GM19351 (cell line): Measurements from ENCODE around the gene ZNF680.
"Not testable (repeated sequence)": the region's sequence is repeated elsewhere in the genome, so short reads cannot be mapped to it uniquely, and the experiment has no call there.

ENCODE experiments used
- ATAC-seq: cut with Tn5 transposase; IDR thresholded peaks from one replicate; pipeline ENCODE4 v1.9.1; 2021; ENCODE audit warnings: mild to moderate bottlenecking, moderate library complexity; ENCODE audit not compliant: unreplicated experiment

The ZNF680 gene

GRCh38 chr7:64562626-64563278 lies at the start of gene ZNF680:
Gene ZNF680, minus strand, starts transcription at chr7:64563071. Its CDS starts 117 bp downstream, at chr7:64562954.
- ATAC-seq = peak; percentile 98

DNA sequence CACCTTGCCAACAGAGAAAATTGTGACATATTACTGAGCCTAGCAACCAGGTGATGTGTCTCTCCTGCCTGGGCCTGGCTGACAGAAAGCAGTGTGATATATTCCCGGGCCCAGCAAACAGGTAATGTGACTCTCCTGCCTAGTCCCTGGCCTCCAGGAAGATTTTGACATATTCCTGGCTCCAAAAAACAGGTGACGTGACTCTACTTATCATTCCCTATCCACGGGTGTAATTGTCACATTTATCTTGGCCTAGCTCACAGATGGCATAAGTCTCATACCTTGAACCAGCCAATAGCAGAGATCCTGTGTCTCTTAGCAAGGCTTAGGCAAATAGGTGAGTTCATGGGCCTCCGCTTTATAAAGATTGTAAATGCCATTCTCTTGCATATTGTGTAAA lies 49.6 kb upstream of the ZNF680 start:
- ATAC-seq = no peak

DNA sequence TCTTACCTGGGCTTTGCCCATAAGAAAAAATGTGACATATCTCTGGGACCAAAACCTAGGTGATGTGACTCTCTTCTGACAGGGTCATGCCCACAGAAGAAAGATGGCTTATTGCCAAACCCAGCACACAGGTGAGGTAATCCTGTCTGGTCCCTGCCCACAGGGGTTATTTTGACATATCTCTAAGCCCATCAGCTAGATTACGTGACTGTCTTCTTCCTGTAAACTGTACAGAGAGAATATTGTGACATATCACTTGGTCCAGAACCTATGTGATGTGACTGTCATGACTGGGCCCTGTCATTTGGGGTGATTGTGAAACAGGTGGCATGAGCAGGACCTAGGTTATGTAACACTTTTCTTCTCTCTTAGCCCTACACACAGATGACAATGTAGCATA lies 48.8 kb upstream of the ZNF680 start:
- ATAC-seq = no peak

- no peak for ATAC-seq
Observed at GRCh38 chr7:64610997-64611396, 48.1 kb upstream of the ZNF680 start.

DNA sequence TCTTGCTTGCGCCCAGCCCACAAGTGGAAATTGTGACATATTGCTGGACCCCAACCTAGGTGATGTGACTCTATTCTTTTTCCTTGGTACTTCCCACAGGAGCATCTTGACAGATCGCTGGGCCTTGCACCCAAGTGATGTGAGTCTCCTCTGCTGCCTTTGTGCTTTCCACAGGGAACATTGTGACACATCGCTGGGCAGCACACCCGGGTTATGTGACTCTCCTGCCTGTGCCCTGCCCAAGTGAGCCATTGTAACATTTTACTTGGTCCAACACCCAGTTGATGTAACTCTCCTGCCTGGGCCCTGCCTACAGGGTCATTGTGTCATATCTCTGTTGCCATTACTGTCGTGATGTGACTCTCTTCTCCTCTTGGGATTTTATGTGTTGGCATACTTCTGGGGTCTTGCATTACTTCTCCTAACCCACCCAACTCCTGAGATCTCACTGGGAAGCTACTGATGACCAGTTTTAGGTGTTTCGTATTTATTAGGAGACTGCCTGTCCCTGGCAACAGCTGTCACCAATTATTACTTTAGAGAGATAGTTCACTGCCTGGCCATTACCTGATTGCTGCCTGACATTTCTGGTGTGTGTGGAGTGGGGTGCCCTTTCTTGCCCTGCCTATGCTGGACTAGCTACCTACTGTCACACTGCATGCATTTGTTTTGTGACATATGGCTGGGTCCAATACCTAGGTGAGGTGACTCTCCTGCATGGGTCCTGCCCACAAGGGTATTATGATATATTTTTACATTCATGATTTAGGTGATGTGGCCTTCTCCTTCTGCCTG lies 45.4 kb upstream of the ZNF680 start:
- ATAC-seq = no peak

DNA sequence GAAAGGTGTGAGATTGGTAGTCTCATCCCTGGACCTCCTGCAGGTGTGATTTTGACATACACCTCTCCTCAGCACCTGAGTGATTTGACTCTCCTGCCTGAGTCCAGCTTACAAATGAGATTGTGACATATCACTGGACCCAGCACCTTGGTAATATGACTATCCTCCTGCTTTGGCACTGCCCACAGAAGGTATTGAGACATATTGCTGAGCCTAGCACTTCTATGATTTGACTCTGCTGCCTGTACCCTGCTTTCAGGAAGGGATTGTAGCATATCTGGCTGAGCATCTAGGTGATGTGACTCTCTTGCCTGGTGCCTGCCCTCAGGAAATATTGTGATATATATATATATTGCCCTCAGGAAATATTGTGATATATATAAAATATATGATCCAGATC lies 43.5 kb upstream of the ZNF680 start:
- no peak for ATAC-seq

- no peak for ATAC-seq
Observed at GRCh38 chr7:64603271-64603670, 40.4 kb upstream of the ZNF680 start.

DNA sequence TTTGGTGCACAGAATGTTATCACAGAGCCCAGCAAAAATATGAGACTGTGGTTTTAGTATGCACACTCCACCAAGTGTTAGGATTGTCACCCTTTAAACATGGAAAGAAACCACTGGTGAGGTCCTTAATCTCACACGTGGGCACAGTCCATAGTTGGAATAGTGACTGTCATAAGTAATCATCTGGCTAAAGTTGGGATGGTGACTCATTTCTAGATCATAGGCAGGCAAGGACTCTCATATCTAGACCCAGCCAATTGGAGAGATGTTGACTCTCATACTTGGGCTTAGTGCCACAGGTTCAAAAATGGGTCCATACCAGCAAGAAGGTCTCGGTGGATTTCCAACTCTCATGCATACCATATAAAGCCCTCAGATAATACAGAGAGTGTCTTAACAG lies 39.6 kb upstream of the ZNF680 start:
- no peak for ATAC-seq

- no peak for ATAC-seq
Observed at GRCh38 chr7:64602086-64602485, 39.2 kb upstream of the ZNF680 start.

DNA sequence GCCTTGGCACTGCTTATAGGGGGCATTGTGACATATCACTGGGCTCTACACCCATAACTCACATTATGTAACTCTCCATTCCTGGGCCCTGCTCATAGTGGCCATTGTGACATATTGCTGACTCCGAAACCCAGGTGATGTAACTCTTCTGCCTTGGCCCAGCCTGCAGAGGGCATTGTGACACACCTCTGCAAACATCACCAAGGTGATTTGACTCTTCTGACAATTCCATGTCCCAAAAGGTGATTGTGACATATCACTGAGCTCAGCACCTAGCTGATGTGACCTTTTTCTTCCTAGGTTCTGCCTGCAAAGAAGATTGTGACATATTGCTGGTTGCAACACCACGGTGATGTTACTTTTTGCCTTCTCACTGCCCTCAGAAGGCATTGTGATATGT lies 36.5 kb upstream of the ZNF680 start:
- no peak for ATAC-seq

DNA sequence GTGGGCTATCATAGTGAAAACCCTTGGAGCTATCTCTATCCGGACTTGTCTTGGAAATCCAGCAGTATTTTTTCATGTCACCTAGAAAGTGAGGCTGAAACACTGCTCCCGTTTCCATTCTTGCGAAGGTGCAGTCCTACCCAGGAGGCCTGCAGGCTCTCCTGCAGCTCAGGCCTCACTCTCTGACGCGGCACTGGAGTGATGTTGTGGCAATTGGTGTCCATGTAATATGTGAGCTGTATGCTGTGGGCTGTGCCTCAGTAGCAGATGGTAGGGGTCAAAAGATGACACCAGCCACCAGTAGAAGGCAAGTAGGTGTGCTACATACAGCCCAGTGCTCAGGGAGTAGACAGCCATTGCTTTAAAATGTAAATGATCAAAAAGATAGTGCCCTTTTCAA lies 28.1 kb upstream of the ZNF680 start:
- no peak for ATAC-seq

DNA sequence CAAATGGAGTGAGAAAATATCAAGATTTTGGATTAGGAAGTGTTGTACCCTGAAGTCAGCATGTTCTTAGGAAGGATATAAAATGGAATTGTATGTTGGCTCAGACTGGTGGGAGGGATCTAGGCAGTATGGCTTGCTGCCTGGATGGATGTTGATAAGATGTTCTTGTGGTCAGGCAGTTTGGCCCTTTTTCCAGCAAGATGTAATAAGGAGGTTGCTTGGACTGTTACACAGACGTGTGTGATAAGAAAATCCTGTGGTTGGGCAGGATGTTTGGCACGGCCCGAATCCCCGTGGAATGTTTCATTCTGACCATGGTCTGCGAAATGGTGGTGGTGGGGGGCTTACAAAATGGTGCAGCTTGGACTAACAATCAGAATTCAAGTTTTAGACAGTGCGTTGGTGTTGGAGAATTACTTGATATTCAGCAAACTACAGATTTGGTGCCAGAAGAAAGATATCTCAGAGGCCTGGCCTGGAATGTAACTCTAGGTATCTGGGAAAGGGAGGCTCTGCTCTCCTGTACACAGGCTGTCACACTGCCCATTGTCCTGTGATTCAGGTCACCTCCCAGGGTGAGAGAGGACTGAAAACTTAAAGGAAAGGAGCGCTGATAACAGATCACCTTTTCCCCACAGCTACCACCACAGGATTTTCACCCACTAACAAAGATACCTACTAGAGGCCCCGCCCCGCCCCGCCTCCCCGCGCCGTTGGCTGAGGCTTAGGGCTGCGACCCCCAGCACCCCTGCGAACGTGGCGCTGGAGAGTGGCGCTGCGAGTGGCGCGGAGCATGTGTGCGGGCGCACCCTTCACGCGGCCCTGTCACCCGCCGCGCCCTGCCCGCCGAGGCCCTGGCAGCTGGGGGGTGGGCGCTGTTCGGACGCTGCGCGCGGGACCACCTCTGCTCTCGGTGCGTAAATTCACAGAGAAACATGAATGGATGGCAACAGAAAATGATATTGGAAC lies 19.3 kb upstream of the ZNF680 start:
- ATAC-seq = no peak

- ATAC-seq = no peak
Observed at GRCh38 chr7:64581391-64581790, 18.5 kb upstream of the ZNF680 start.

DNA sequence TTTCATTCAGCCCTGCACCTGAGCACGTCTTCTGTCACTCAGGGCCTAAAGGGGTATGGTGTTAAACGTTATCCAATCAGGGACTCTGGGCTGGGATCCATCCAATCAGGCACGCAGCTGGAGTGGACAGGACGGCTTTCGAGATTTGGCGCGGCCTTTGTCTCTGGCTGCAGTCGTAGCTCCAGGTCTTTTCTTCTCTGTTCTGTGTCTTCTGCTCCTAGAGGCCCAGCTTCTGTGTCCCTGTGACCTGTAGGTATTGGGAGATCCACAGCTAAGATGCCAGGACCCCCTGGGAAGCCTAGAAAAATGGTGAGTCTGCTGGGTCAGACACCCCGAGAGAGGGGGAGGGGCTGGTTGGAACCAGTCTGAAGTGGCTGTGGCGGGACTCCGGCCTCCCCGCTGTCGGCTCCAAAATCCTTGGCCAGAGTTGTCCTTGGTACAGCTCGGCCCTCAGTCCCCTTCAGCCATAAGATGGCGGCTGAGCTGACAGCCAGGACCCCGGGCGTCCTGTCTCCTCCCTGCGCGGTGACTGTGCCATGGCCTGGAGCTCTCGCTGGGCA lies 11.7 kb upstream of the ZNF680 start:
- ATAC-seq = no peak

DNA sequence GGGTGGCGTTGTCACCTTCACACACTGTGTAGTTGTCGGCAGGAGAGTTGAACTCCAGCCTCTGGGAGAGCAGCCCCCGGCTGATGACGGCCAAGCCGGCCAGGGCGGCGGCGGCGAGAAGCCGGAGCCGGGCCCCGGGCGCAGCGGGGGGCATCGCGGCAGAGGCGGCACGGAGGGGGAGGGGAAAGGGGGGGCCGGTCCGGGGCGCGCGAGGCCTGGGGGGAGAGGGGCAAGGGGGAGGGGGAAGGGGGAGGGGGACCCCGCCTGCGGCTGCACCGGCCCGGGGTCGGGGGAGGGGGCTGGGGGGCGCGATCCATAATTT lies 7.4 kb upstream of the ZNF680 start:
- ATAC-seq = not testable (repeated sequence)

DNA sequence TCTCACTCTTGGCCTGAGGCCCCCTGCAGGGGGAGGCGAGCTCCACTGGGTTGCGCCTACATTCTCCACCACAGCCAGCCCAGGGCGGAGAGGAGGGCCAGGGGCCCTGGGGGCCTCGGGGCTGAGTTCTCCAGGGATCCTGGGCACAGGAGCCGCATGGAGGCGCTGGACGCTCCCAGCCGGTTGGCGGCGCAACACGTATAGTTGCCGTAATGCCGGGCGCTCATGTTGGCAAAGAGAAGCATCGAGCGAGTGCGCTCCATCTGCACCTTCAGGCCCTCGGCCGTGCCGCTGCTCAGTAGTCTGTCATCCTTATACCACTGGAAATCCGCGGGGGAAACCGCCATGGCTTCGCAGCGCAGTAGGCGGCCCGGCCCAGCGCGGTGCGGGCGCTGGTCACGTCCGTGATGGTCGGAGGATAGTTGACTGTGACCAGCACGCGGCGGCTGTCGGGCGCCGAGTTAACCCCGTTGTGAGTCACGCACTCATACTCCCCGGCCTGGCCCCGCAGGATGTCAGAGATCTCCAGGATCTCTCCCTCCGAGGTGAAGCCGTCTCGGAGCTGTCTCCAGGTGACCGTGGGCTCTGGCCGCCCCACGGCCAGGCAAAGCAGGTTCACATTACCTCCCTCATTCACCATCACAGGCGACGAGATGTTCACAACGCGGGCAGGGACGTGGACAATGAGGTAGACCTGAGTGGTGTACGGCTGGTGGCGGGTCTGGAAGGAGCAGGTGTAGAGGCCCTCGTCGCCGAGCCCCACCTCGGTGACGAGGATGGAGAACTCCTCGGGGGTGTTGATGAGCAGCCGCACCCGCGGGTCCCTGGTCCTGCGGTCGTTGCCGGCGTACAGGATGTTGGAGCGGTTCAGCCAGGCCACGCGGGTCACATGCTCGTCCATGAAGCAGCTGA lies 6.8 kb upstream of the ZNF680 start:
- ATAC-seq = not testable (repeated sequence)

DNA sequence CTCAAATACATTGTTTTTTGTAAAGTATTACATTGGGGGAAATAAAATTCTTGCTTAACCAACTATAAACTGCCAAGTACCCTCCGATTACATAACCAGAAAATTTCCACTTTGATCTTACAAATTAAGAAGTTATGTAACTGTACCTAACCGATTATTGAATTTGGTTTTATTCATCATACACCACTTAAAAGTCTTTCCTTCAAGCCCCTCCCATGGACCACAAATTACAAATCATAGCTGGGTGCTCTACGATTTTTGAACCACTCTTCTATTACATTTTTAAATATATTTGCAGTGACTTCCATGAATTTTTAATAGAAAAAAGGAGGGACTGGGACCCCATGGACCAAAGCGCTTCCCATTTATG lies 630 bp downstream of the ZNF680 start:
- no peak for ATAC-seq

DNA sequence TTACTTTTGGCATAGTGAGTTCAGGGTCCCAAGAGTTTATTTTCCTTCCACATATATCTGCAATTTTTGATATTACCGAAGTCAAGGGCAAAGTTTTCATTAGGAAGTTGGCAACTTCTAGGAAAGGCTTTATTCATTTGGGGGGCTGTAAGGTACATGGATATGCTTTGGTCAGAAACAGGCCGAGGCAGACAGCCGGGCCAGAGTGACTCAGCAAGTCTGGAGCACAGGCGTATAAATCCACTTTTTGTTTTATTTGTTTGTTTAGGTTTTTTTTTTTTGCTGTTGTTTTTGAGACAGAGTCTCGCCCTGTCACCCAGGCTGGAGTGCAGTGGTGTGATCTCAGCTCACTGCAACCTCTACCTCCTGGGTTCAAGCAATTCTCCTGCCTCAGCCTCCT lies 3.7 kb downstream of the ZNF680 start:
- no peak for ATAC-seq

- no peak for ATAC-seq
Observed at GRCh38 chr7:64558781-64559180, 4.1 kb downstream of the ZNF680 start.

GRCh38 chr7:64558323-64558705 lies 4.6 kb downstream of the ZNF680 start:
- no peak for ATAC-seq
